Duodenal mucosa (tissue), 2 donors: Measurements from ENCODE around the gene GSG1L.

ENCODE experiments used
- H3K27ac ChIP-seq: one replicate; pipeline ENCODE4 v1.7.0; 2013; ENCODE audit warnings: low read depth, low read length
- H3K27me3 ChIP-seq, 2 donors: one replicate each; pipeline ENCODE4 v1.7.0; 2013; ENCODE audit warnings: low read length in 2 of 2, control low read depth in 1 of 2; ENCODE audit not compliant: insufficient read depth in 2 of 2, control insufficient read depth in 1 of 2
- H3K36me3 ChIP-seq, 2 donors: one replicate each; pipeline ENCODE4 v1.7.0; 2013; ENCODE audit warnings: low read length in 2 of 2, control low read depth in 1 of 2; ENCODE audit not compliant: insufficient read depth in 2 of 2, control insufficient read depth in 1 of 2
- H3K4me1 ChIP-seq, 2 donors: one replicate each; pipeline ENCODE4 v1.7.0; 2013; ENCODE audit warnings: low read length in 2 of 2, control low read depth in 1 of 2; ENCODE audit not compliant: insufficient read depth in 2 of 2, control insufficient read depth in 1 of 2
- H3K4me3 ChIP-seq, 2 donors: one replicate each; pipeline ENCODE4 v1.7.0; 2013; ENCODE audit warnings: low read length in 2 of 2, low read depth in 1 of 2
- H3K9ac ChIP-seq, 2 donors: one replicate each; pipeline ENCODE4 v1.7.0; 2013; ENCODE audit warnings: low read length in 2 of 2, low read depth in 1 of 2
- H3K9me3 ChIP-seq, 2 donors: one replicate each; pipeline ENCODE4 v1.7.0; 2013; ENCODE audit warnings: low read length in 2 of 2, control low read depth in 1 of 2; ENCODE audit not compliant: control insufficient read depth in 1 of 2

Gene GSG1L

DNA sequence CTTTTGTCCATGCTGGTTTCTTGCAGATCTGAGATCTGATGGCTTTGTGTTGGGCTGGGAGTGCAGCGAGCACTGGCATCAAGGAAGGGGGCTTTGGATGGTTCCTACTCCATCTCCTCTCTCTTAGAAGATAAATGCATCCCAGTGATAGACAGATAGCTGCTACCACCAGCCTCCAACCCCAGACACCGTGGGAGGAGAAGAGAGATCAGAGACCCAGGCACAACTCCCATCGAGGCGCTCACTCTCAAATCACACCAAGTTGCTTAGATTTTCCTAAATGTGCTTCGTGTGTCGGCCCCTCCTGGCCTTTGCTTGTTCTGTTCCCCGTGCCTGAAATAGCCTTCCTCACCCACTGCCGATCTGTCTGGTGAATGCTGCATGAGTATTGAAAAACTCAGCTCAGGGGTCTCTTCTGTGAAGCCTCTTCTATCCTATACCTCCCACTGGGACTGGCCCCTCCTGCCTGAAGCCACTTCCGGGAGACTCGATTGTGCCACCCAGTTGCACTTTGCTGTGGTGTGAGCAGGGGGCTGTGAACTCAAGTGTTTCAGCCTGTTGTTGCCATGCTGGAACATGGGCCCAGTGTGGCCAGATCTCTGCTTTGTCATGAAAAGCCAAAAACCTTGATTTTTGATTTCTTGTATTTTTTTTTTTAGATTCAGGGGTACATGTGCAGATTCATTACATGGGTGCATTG, 242.7 kb downstream of the GSG1L start:
- H3K9me3 ChIP-seq: no peaks in the 10 kb centered on the region
- H3K36me3 ChIP-seq: no peaks in the 10 kb centered on the region
- no peak overlapping the region for H3K27ac ChIP-seq
- no peak overlapping the region for H3K4me3 ChIP-seq
- no peaks in the 10 kb centered on the region for H3K4me1 ChIP-seq
- no peak overlapping the region for H3K9ac ChIP-seq
- peaks cover 0 to 4% of the 10 kb centered on the region in 2 donors for H3K27me3 ChIP-seq

DNA sequence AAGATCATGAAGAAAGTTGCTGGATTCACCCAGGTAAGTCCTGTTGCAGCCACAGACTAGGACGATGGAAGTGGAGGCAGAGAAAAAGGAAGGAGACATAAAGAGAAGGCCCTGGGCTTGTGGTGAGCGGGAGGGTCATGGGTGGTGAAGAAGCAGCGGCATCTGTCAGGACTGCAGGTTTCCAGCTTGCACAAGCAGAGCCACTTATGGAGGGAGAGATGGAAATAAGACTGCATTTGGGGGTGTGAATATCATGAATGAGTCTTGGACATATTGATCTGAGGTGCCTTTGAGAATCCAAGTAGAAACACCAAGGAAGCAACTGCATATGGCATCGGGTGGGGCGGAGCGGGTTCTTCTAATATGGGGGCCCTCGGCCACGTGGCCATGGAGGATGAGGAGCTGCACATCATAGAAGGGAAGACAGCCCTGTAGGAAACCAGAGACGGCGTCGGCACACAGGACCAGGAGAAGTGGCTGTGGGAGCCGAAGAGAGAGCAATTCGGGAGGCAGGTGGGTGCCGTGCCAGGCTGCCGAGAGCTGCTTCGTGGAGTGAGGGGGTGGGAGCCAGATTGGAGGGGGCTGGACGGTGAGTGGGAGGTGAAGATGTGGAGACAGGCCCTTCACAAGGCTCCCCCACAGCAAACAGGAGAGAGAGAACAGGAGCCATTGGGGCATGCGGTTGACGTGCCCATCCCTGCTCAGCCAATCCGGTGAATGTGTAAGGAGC, 243.5 kb downstream of the GSG1L start:
- Histone ChIP-seq H3K36me3 (no peaks in the 10 kb centered on the region), H3K4me3 (no peak overlapping the region), H3K27me3 (peaks cover 0 to 4% of the 10 kb centered on the region in 2 donors), H3K4me1 (no peaks in the 10 kb centered on the region), H3K9me3 (no peaks in the 10 kb centered on the region), H3K9ac (no peak overlapping the region), H3K27ac (no peak overlapping the region)

DNA sequence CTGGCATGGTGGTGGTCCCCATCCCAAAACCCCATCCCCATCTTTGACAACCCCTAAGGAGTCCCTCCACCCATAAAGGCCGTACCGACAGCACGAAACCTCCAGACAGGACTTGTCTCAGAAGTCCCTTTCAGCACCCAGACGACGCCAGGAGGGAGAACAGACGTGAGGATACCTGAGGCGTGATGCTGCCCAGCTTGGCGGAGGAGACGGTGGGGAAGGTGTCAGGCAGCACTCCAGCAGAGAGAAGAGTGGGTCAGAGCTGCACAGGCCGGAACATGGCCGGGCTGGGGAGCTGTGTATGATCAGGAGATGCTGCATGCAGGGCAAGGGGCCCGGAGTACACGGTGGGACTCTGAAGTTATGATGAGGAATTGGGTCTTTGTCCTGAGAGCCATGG, 244.2 kb downstream of the GSG1L start:
- H3K4me1 ChIP-seq: no peaks in the 10 kb centered on the region

DNA sequence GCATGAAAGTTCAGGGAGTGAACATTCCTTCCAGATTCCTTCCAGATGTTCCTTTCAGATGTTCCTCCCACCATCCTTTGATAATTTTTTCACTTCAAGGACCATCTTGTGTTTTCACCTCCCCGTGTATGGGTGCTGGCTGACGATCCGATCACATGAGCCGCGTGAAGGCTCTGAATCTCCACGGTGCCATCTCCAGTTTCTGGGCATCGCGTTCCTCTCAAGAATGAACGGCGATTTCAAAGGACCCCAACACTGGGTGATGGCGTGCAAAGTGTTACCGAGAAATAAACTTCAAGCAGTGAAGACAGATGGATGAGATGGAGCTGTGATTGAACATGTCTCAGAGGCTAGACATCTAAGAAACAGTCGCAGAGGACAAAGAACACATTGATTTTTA, 245.3 kb downstream of the GSG1L start:
- Histone ChIP-seq H3K27ac (no peak overlapping the region), H3K36me3 (no peaks in the 10 kb centered on the region), H3K4me1 (no peaks in the 10 kb centered on the region), H3K9me3 (no peaks in the 10 kb centered on the region), H3K9ac (no peak overlapping the region), H3K4me3 (no peak overlapping the region), H3K27me3 (peaks cover 0 to 4% of the 10 kb centered on the region in 2 donors)

More for the DNA sequence above, 244.2 kb downstream of the GSG1L start:
- Histone ChIP-seq H3K36me3 (no peaks in the 10 kb centered on the region), H3K9me3 (no peaks in the 10 kb centered on the region), H3K27me3 (peaks cover 0 to 4% of the 10 kb centered on the region in 2 donors), H3K4me3 (no peak overlapping the region), H3K27ac (no peak overlapping the region), H3K9ac (no peak overlapping the region)

DNA sequence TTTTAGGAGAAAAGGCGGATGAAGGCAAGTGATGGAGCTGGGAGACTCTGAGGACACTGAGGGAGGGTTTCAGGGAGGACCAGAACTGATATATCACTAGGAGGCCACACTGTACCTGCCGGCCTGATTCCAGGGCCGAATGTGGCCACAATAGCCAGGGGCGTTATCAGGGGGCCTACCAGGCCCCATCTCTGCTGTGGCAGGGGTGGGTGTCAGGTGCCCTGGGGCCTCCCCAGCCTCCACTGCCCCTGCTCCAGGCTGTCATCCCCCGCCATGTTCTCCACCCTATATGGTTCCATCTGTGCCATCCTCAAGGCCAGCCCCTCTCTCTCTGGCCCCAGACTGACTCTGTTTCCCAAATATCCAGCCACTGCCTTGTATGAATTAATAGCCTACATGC, 246.5 kb downstream of the GSG1L start:
- no peak overlapping the region for H3K4me3 ChIP-seq
- H3K9me3 ChIP-seq: no peaks in the 10 kb centered on the region
- H3K27me3 ChIP-seq: peaks cover 0 to 4% of the 10 kb centered on the region in 2 donors
- H3K4me1 ChIP-seq: no peaks in the 10 kb centered on the region
- no peaks in the 10 kb centered on the region for H3K36me3 ChIP-seq
- H3K27ac ChIP-seq: no peak overlapping the region
- H3K9ac ChIP-seq: no peak overlapping the region

DNA sequence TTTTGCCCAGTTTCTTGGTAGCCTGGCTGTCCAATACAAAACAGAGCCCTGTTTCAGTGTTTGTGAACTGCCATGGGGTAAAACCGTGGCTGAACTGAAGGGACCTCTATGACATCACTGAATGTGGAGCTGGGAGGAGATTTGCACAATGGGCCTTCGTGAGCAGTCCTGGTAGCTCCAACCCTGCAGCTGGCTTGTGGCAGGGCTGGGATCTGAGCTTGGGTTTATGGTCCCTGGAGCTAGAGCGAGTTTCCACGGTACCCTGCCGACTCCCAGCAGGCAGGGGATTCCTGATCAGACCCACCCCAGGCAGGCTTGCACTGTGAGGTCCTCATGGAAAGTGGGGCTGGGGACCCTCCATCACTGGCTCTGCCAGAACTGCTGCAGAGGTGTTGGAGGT, 247.0 kb downstream of the GSG1L start:
- no peaks in the 10 kb centered on the region for H3K9me3 ChIP-seq
- H3K9ac ChIP-seq: no peak overlapping the region
- H3K4me1 ChIP-seq: no peaks in the 10 kb centered on the region
- H3K27me3 ChIP-seq: peaks cover 0 to 4% of the 10 kb centered on the region in 2 donors
- H3K36me3 ChIP-seq: no peaks in the 10 kb centered on the region
- no peak overlapping the region for H3K27ac ChIP-seq
- no peak overlapping the region for H3K4me3 ChIP-seq

DNA sequence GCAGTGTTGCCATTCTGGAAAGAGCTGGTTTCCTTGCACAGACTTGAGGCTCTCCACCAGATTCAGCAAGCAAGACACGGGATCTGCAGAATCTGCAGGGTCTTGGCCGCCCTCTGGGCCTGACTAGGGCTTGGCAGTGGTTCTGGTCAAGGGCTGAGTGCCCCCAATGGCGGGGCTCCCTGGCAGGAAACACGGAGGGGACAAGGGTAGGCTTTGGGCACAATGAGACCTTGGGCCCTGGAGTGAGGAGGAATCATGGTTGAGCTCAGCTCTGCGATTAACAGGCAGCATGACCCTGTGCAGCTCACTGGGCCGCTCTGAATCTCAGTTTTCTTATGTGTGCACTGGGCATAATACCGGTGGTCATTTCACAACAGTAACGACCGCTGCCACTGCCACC, 249.9 kb downstream of the GSG1L start:
- Histone ChIP-seq H3K9me3 (no peaks in the 10 kb centered on the region), H3K36me3 (no peaks in the 10 kb centered on the region), H3K27ac (no peak overlapping the region), H3K9ac (no peak overlapping the region), H3K4me3 (no peak overlapping the region), H3K27me3 (no peaks in the 10 kb centered on the region), H3K4me1 (no peaks in the 10 kb centered on the region)

DNA sequence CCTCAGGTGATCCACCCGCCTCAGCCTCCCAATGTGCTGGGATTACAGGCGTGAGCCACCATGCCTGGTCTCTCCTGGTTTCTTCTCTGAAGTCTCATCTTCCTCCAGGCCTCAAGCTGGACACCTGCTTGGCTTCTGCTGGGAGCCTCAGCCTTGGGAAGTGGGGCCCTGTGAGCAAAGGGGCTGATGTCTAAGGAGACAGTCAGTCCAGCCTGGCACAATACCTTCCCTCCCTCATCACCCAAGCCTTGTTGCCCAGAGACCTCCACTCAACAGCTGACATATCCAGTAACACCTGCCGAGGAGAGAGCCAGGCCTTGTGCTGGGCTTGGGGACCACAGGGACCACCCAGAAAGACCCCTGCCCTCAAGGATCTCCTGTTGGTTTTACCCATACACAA, 251.6 kb downstream of the GSG1L start:
- no peaks in the 10 kb centered on the region for H3K4me1 ChIP-seq
- H3K9ac ChIP-seq: no peak overlapping the region
- no peak overlapping the region for H3K4me3 ChIP-seq
- H3K36me3 ChIP-seq: no peaks in the 10 kb centered on the region
- no peak overlapping the region for H3K27ac ChIP-seq
- H3K9me3 ChIP-seq: no peaks in the 10 kb centered on the region
- H3K27me3 ChIP-seq: no peaks in the 10 kb centered on the region

DNA sequence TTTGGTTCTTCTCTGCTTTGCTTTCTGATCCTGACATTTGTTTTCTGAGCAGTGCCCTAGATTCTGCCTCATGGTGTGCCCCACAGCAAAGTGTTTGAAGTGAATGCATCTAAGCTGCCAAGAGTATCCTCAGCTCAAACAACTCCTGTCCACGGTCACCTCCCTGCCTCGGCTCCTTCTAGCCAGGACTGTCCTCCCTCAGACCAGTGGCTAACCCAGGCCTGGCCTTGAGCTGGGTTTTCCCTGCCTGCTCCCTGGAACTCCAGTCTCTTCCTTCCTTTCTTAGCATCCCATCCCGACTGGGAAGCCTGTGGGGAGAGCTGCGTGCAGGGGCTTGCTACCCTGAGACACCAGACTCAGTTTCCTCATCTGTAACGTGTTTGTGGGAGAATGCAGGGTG, 256.5 kb downstream of the GSG1L start:
- peaks cover 0 to 2% of the 10 kb centered on the region in 2 donors for H3K27me3 ChIP-seq
- H3K36me3 ChIP-seq: no peaks in the 10 kb centered on the region
- H3K9ac ChIP-seq: no peak overlapping the region
- no peak overlapping the region for H3K27ac ChIP-seq
- no peaks in the 10 kb centered on the region for H3K9me3 ChIP-seq
- no peak overlapping the region for H3K4me3 ChIP-seq
- no peaks in the 10 kb centered on the region for H3K4me1 ChIP-seq

DNA sequence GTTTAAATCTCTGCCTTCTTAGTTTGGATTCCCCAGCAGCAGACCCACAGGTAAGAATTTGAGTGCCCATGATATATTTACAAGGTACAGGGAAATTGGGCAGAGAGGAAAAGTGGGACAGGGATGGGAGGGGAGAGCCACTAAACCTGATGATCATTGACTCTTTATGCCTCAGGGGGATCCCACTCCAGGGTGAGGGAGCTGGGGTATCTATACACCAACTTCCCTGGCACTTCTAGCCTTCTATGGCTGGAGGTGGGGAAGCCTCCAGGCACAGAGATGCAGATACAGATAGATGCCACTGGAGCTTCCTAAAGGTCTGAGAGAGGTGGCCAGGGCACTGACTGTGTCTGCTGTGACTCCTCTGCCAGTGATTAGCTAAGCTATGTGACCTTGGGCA, 257.1 kb downstream of the GSG1L start:
- H3K27ac ChIP-seq: no peak overlapping the region
- H3K4me3 ChIP-seq: no peak overlapping the region
- no peaks in the 10 kb centered on the region for H3K36me3 ChIP-seq
- H3K9ac ChIP-seq: no peak overlapping the region
- peaks cover 0 to 2% of the 10 kb centered on the region in 2 donors for H3K27me3 ChIP-seq
- H3K4me1 ChIP-seq: no peaks in the 10 kb centered on the region
- no peaks in the 10 kb centered on the region for H3K9me3 ChIP-seq
